ENCODE measurements around the gene GLRX2.

The GLRX2 gene

GRCh38 chr1:193103759-193104501 is 1.3 kb downstream of the GLRX2 start:
- Mint-ChIP-seq H3K27ac (peak overlapping the region; percentile 93), H3K4me3 (peak overlapping the region; percentile 90), H3K9me3 (no peaks in the 10 kb centered on the region), H3K27me3 (no peaks in the 10 kb centered on the region), H3K4me1 (ENCODE audit: low read depth) (peaks cover 24% of the 10 kb centered on the region), H3K36me3 (ENCODE audit: low read depth) (peaks cover 38% of the 10 kb centered on the region)
- intact Hi-C loops (cut with micrococcal nuclease) = no loop called here

DNA sequence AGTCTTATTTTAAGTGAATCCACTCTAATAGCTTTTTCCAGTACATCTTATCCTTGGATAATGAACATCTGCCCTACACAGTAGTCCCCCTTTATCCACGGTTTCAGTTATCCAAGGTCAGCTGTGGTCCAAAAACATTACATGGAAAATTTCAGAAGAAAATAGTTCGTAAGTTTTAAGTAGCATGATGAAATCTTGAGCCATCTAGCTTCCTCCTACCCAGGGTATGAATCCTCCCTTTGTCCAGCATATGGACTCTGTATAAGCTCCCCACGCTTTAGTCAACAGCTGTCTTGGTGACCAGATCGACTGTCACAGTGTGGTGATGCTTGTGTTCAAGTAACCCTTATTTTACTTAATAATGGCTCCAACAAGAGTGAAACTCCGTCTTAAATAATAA is 2.6 kb downstream of the GLRX2 start:
- no peak overlapping the region for H3K27ac Mint-ChIP-seq
- peaks cover 51% of the 10 kb centered on the region for H3K36me3 Mint-ChIP-seq (ENCODE audit: low read depth)
- peaks cover 24% of the 10 kb centered on the region for H3K4me1 Mint-ChIP-seq (ENCODE audit: low read depth)
- no peaks in the 10 kb centered on the region for H3K9me3 Mint-ChIP-seq
- no peak overlapping the region for H3K4me3 Mint-ChIP-seq
- H3K27me3 Mint-ChIP-seq = no peaks in the 10 kb centered on the region
- intact Hi-C loops (cut with micrococcal nuclease) = no loop called here

DNA sequence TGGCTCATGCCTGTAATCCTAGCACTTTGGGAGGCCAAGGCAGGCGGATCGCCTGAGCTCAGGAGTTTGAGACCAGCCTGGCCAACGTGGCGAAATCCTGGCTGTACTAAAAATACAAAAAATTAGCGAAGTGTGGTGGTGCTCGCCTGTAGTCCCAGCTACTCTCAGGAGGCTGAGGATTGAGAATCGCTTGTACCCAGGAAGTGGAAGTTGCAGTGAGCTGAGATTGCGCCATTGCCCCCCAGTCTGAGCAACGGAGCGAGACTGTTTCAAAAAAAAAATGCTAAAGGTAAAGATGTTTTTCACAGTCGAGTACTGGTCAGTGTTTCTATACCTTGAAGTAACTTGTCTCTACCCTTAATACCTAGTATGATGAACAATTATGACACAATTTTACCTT is 11.1 kb downstream of the GLRX2 start:
- Mint-ChIP-seq H3K4me1 (ENCODE audit: low read depth) (no peaks in the 10 kb centered on the region), H3K27ac (no peak overlapping the region), H3K36me3 (ENCODE audit: low read depth) (peaks cover 70% of the 10 kb centered on the region), H3K4me3 (no peak overlapping the region), H3K27me3 (no peaks in the 10 kb centered on the region), H3K9me3 (no peaks in the 10 kb centered on the region)
- intact Hi-C loops (cut with micrococcal nuclease) = loop anchor here (5.0 kb wide), 1 partner anchor 38 kb away; no protein-coding TSS in a partner anchor

- Mint-ChIP-seq H3K27ac (no peak overlapping the region), H3K4me1 (ENCODE audit: low read depth) (no peaks in the 10 kb centered on the region), H3K4me3 (no peak overlapping the region), H3K27me3 (no peaks in the 10 kb centered on the region), H3K9me3 (no peaks in the 10 kb centered on the region), H3K36me3 (ENCODE audit: low read depth) (peaks cover 44% of the 10 kb centered on the region)
- intact Hi-C loops (cut with micrococcal nuclease) = loop anchor here (5.0 kb wide), 1 partner anchor 41 kb away; no protein-coding TSS in a partner anchor
Measured at GRCh38 chr1:193090865-193091264, 14.3 kb downstream of the GLRX2 start.

DNA sequence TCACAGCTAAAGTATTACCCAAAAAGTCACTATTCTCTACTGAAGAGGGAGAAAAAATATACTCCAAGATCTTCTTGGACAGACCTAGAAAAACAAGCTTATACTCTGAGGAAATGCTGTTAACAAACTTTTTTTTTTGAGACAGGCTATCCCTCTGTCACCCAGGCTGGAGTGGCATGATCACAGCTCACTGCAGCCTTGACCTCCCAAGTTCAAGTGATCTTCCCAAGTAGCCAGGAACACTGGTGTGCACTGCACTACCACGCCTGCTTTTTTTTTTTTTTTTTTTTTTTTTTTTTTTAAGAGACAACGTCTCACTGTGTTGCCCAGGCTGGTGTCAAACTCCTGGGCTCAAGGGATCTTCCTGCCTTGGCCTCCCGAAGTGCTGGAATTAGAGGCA is 17.3 kb downstream of the GLRX2 start:
- no peak overlapping the region for H3K27ac Mint-ChIP-seq
- H3K36me3 Mint-ChIP-seq (ENCODE audit: low read depth) = peaks cover 38% of the 10 kb centered on the region
- intact Hi-C loops (cut with micrococcal nuclease) = no loop called here
- H3K27me3 Mint-ChIP-seq = no peaks in the 10 kb centered on the region
- no peaks in the 10 kb centered on the region for H3K4me1 Mint-ChIP-seq (ENCODE audit: low read depth)
- no peak overlapping the region for H3K4me3 Mint-ChIP-seq
- H3K9me3 Mint-ChIP-seq = no peaks in the 10 kb centered on the region

GRCh38 chr1:193086342-193086741 is 18.9 kb downstream of the GLRX2 start:
- H3K9me3 Mint-ChIP-seq = no peaks in the 10 kb centered on the region
- no peaks in the 10 kb centered on the region for H3K27me3 Mint-ChIP-seq
- no peak overlapping the region for H3K27ac Mint-ChIP-seq
- no peak overlapping the region for H3K4me3 Mint-ChIP-seq
- no peaks in the 10 kb centered on the region for H3K4me1 Mint-ChIP-seq (ENCODE audit: low read depth)
- intact Hi-C loops (cut with micrococcal nuclease) = no loop called here
- peaks cover 40% of the 10 kb centered on the region for H3K36me3 Mint-ChIP-seq (ENCODE audit: low read depth)

DNA sequence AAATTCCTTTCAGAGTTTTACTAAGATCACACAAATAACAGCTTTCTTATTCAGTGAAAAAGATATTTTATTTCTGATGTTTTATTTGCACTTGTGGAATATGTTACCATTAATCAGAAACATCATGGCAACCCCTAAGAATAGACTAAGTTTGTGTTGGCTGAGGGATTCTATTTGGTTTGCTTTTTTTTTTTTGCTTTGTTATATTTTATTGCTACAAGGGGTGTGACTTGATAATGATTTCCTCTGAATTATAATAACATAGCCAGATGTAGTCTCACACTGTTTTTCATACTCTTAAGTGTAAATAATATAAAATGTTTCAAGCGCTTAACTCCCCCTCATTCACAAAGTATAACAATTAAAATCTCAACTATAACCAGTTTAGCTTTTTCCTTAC is 20.0 kb downstream of the GLRX2 start:
- H3K9me3 Mint-ChIP-seq = no peaks in the 10 kb centered on the region
- H3K4me1 Mint-ChIP-seq (ENCODE audit: low read depth) = no peaks in the 10 kb centered on the region
- H3K4me3 Mint-ChIP-seq = no peak overlapping the region
- no peaks in the 10 kb centered on the region for H3K27me3 Mint-ChIP-seq
- H3K36me3 Mint-ChIP-seq (ENCODE audit: low read depth) = peaks cover 46% of the 10 kb centered on the region
- no peak overlapping the region for H3K27ac Mint-ChIP-seq
- intact Hi-C loops (cut with micrococcal nuclease) = no loop called here

GRCh38 chr1:193083365-193084088 is 21.7 kb downstream of the GLRX2 start:
- no peaks in the 10 kb centered on the region for H3K4me1 Mint-ChIP-seq (ENCODE audit: low read depth)
- no peak overlapping the region for H3K4me3 Mint-ChIP-seq
- peaks cover 63% of the 10 kb centered on the region for H3K36me3 Mint-ChIP-seq (ENCODE audit: low read depth)
- intact Hi-C loops (cut with micrococcal nuclease) = no loop called here
- no peak overlapping the region for H3K27ac Mint-ChIP-seq
- H3K27me3 Mint-ChIP-seq = no peaks in the 10 kb centered on the region
- no peaks in the 10 kb centered on the region for H3K9me3 Mint-ChIP-seq

DNA sequence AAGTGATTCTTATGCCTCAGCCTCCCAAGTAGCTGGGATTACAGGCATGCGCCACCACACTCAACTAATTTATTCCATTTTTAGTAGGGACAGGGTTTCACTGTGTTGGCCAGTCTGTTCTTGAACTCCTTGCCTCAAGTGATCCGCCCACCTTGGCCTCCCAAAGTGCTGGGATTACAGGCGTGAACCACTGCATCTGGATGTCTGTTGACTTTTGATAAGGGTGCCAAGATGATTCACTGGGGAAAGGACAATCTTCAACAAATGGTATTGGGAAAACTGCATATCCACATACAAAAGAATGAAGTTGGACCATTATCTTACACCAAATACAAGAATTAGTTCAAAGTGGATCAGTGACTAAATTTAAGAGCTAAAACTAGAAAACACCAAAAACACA is 26.0 kb downstream of the GLRX2 start:
- Mint-ChIP-seq H3K9me3 (peaks cover 8% of the 10 kb centered on the region), H3K27ac (no peak overlapping the region), H3K4me3 (no peak overlapping the region), H3K36me3 (ENCODE audit: low read depth) (peaks cover 65% of the 10 kb centered on the region), H3K27me3 (no peaks in the 10 kb centered on the region), H3K4me1 (ENCODE audit: low read depth) (no peaks in the 10 kb centered on the region)
- intact Hi-C loops (cut with micrococcal nuclease) = no loop called here

GRCh38 chr1:193077991-193078390 is 27.2 kb downstream of the GLRX2 start:
- no peak overlapping the region for H3K27ac Mint-ChIP-seq
- H3K36me3 Mint-ChIP-seq (ENCODE audit: low read depth) = peaks cover 55% of the 10 kb centered on the region
- no peaks in the 10 kb centered on the region for H3K27me3 Mint-ChIP-seq
- intact Hi-C loops (cut with micrococcal nuclease) = no loop called here
- H3K9me3 Mint-ChIP-seq = peaks cover 8% of the 10 kb centered on the region
- no peak overlapping the region for H3K4me3 Mint-ChIP-seq
- no peaks in the 10 kb centered on the region for H3K4me1 Mint-ChIP-seq (ENCODE audit: low read depth)

DNA sequence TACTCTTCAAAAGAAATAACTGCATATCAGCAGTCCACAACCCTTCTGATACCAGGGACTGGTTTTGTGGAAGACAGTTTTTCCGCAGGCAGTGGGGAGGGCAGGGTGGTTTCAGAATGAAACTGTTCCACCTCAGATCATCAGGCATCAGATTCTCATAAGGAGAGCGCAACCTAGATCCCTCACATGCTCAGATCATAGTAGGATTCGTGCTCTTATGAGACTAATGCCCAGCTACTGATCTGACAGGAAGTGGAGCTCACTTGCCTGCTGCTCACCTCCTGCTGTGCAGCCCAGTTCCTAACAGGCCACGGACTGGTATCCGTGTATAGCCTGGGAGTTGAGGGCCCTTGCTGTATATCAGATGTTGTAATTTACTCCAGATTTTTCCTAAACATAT is 34.3 kb downstream of the GLRX2 start:
- peaks cover 14% of the 10 kb centered on the region for H3K36me3 Mint-ChIP-seq (ENCODE audit: low read depth)
- intact Hi-C loops (cut with micrococcal nuclease) = no loop called here
- H3K9me3 Mint-ChIP-seq = no peaks in the 10 kb centered on the region
- peaks cover 25% of the 10 kb centered on the region for H3K4me1 Mint-ChIP-seq (ENCODE audit: low read depth)
- no peaks in the 10 kb centered on the region for H3K27me3 Mint-ChIP-seq
- H3K27ac Mint-ChIP-seq = peak overlapping the region; percentile 72
- H3K4me3 Mint-ChIP-seq = no peak overlapping the region

DNA sequence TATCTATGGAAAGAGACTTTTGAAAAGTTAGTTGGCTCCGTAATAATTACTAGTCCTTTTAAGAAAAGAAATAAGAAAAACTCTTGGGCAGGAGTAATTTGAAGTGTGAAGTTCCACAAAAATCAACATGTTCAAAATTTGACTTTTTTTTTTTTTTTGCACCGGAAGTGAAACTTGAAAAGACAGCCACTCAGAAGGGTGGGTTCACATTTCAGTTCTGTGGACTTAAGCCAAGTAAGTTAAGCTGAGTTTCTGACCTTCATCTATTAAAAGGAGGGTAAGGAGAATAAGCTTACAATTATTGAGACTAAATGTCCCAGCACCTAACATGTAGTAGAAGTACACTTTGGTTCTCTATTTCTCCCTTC is 34.8 kb downstream of the GLRX2 start:
- Mint-ChIP-seq H3K27me3 (no peaks in the 10 kb centered on the region), H3K4me3 (peak overlapping the region; percentile 0), H3K4me1 (ENCODE audit: low read depth) (peaks cover 31% of the 10 kb centered on the region), H3K36me3 (ENCODE audit: low read depth) (peaks cover 14% of the 10 kb centered on the region), H3K27ac (peak overlapping the region; percentile 72), H3K9me3 (no peaks in the 10 kb centered on the region)
- intact Hi-C loops (cut with micrococcal nuclease) = no loop called here

GRCh38 chr1:193069748-193070385 is 35.3 kb downstream of the GLRX2 start:
- Mint-ChIP-seq H3K27me3 (no peaks in the 10 kb centered on the region), H3K4me3 (peak overlapping the region; percentile 0), H3K27ac (peak overlapping the region; percentile 72), H3K4me1 (ENCODE audit: low read depth) (peaks cover 36% of the 10 kb centered on the region), H3K36me3 (ENCODE audit: low read depth) (peaks cover 14% of the 10 kb centered on the region), H3K9me3 (no peaks in the 10 kb centered on the region)
- intact Hi-C loops (cut with micrococcal nuclease) = no loop called here

DNA sequence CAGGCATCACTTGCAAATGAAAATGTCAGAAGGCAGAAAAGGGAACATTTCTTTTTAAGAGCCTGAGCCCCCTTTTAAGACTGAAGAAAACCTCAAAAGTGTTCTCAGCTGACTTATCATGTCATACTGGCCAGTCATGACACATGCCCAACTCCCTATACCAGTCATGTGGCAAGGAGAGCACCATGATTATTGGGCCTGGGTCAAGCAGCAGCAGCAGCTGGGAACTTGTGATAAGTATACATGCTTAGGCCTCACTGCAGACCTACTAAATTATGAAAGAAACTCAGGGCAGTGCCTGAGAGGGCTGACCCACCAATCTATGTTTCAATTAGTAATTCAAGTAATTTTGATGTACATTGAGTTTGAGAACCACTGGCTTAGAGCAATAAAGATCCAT is 37.2 kb downstream of the GLRX2 start:
- no peaks in the 10 kb centered on the region for H3K9me3 Mint-ChIP-seq
- H3K27ac Mint-ChIP-seq = no peak overlapping the region
- intact Hi-C loops (cut with micrococcal nuclease) = no loop called here
- H3K36me3 Mint-ChIP-seq (ENCODE audit: low read depth) = peaks cover 14% of the 10 kb centered on the region
- H3K27me3 Mint-ChIP-seq = no peaks in the 10 kb centered on the region
- H3K4me3 Mint-ChIP-seq = no peak overlapping the region
- peaks cover 43% of the 10 kb centered on the region for H3K4me1 Mint-ChIP-seq (ENCODE audit: low read depth)
